SK-N-DZ (cell line): ENCODE results near the gene HLA-F.

Source experiments
- DNase-seq: peaks from one replicate; pipeline ENCODE4 v3.0.0-alpha.2; 2015; ENCODE audit warnings: low spot score

Gene HLA-F

DNA sequence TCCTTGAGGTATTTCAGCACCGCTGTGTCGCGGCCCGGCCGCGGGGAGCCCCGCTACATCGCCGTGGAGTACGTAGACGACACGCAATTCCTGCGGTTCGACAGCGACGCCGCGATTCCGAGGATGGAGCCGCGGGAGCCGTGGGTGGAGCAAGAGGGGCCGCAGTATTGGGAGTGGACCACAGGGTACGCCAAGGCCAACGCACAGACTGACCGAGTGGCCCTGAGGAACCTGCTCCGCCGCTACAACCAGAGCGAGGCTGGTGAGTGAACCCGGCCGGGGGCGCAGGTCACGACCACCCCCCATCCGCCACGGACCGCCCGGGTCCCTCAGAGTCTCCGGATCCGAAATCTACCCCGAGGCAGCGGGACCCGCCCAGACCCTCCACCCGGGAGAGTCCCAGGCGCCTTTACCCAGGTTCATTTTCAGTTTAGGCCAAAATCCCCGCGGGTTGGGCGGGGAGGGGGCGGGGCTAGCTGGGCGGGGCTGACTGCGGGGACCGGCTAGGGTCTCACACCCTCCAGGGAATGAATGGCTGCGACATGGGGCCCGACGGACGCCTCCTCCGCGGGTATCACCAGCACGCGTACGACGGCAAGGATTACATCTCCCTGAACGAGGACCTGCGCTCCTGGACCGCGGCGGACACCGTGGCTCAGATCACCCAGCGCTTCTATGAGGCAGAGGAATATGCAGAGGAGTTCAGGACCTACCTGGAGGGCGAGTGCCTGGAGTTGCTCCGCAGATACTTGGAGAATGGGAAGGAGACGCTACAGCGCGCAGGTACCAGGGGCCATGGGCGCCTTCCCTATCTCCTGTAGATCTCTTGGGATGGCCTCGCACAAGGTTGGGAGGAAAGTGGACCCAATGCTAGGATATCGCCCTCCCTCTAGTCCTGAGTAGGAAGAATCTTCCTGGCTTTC, 693 bp downstream of the HLA-F start:
- DNase-seq: no peak

DNA sequence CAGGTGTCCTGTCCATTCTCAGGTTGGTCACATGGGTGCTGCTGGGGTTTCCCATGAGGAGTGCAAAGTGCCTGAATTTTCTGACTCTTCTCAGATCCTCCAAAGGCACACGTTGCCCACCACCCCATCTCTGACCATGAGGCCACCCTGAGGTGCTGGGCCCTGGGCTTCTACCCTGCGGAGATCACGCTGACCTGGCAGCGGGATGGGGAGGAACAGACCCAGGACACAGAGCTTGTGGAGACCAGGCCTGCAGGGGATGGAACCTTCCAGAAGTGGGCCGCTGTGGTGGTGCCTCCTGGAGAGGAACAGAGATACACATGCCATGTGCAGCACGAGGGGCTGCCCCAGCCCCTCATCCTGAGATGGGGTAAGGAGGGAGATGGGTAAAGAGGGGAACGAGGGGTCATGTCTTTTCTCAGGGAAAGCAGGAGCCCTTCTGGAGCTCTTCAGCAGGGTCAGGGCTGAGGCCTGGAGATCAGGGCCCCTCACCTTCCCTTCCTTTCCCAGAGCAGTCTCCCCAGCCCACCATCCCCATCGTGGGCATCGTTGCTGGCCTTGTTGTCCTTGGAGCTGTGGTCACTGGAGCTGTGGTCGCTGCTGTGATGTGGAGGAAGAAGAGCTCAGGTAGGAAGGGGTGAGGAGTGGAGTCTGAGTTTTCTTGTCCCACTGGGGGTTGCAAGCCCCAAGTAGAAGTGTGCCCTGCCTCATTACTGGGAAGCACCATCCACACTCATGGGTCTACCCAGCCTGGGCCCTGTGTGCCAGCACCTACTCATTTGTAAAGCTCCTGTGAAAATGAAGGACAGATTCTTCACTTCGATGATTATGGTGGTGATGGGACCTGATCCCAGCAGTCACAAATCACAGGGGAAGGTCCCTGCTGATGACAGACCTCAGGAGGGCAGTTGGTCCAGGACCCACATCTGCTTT, 2.0 kb downstream of the HLA-F start:
- DNase-seq: no peak

DNA sequence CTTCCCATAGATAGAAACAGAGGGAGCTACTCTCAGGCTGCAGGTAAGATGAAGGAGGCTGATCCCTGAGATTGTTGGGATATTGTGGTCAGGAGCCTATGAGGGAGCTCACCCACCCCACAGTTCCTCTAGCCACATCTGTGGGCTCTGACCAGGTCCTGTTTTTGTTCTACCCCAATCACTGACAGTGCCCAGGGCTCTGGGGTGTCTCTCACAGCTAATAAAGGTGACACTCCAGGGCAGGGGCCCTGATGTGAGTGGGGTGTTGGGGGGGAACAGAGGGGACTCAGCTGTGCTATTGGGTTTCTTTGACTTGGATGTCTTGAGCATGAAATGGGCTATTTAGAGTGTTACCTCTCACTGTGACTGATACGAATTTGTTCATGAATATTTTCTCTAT, 2.8 kb downstream of the HLA-F start:
- DNase-seq: no peak

DNA sequence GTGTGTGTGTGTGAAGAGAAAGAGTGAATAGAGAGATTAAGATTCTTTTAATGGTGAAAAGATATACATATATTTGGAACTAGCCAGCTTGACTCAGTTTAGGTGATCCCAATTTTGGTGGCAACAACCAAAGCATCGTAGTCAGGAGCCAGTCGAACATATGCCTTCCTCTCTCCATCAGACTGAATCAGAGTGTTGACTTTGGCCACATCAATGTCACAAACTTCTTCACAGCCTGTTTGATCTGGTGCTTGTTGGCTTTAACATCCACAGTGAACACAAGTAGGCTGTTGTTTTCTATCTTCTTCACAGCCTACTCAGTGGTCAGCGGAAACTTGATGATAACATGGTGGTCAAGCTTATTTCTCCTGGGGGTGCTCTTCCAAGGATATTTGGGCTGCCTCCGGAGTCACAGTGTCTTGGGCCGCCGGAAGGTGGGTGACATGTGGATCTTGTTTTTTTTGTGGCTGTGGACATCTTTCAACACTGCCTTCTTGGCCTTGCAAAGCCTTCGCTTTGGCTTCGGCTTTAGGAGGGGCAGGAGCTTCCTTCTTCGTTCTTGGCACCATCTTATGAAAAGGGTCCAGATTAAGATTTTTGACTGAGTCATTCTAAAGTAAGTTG, 3.4 kb downstream of the HLA-F start:
- no peak for DNase-seq

DNA sequence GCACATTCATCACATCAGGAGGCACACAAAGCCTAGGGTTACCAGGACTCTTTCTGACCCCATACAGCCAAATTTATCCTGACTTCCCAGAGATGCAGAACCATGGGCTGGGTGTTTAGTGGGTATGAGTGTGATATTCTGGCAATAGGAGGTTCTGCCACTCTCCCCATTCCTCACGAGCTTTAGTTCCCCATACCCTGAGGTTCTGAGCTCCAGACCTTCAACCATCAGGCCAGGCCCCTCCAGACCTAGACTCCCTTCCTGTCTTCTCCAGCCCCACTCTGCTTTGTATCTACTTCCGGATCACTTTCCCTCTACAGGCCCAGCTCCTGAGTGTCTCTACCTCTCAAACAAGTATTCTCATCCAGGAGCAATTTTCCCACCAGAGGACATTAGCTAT, 4.4 kb downstream of the HLA-F start:
- DNase-seq: no peak

DNA sequence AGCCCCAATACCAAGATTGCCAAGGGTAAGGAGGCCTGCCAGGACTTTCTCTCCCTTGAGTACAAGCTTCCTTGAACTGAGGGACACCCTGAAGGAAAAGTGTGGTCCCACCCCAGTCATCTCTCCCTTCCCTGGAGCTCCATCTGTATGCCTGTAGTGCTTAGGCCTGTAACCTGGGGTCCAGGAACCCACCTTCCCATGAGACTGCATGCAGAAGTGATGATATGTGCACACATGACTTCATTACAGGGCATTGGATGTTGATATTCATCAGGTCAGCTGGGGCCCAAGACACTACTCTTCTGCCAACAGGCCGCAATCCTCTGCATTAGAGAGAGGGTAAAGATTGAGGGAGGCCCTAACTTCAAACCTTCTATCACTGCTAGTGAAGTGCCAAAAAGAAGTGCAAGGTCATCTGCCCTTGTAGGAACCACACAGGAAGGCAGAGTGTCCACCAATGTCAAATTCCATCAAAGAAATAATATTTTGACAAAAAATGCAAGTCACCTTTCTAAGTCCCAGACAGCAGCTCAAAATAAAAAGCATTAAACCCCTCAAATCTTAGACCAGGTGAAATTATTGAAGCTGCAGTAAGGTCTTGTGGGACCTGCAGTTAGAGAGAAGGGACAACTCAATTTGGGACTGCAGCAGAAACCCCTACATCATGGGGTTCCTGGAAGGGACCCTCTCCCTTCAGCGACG, 5.1 kb downstream of the HLA-F start:
- DNase-seq: no peak

DNA sequence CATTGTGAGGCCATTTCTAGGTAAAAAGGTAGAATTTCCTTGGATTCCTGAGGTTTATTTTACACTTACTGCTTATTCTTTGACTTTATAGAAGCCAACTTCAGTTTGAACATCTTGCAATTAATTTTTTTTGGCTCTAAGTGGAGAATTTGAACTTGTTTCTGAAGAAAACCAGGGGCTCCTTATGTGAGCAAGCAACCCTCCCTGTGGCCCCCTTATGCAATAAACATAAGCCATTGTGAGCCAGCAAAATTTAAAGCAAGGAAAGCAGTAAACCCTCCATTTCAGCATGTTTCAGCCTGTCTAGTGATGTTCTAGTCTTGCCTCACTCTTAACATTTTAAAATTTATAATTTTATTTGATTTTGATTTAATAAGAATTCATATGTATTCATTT, 5.6 kb downstream of the HLA-F start:
- no peak for DNase-seq

DNA sequence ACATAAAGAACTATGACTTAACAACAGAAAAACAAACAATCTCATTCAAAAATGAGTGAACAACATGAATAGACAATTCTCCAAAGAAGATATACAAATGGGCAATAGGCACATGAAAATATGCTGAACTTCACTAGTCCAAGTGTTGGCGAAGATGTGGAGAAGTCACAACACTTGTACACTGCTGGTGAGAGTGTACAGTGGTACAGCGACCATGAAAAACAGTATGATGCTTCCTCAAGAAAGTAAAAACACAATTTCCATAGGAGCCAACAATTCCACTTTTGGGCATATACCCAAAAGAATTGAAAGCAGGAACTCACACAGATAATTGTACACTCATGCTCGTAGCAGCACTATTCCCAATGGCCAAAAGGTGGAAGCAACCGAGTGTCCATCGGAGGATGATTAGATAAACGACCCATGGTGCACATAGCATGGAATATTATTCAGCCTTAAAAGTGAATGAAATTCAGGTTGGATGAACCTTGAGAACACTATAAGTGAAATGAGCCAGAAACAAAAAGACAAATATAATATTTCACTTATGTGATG, 6.6 kb downstream of the HLA-F start:
- no peak for DNase-seq

DNA sequence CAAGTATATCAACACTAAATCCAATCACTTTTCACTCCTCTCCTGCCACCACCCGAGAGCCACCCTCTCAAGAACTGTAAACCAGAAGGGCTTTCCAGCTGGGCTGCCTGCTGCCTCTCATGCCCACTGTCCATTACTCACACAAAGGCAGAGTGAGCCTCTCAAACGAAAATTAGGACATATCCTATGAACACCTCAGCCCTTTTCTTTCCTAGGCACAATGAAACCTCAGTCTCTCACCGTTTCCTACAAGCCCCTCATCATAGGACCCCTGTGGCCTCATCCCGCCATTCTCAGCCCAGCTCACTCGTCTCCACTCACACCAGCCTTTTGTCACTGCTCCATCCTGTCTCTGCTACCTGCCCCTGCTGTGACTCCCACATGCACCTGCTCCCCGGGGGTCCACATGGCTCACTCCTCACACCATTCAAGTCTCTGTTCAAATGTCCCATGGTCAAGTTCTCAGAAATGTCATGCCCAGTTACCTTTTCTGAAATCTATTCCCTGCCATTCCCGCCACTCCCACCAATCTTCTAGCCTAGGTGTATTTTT, 7.4 kb downstream of the HLA-F start:
- no peak for DNase-seq

DNA sequence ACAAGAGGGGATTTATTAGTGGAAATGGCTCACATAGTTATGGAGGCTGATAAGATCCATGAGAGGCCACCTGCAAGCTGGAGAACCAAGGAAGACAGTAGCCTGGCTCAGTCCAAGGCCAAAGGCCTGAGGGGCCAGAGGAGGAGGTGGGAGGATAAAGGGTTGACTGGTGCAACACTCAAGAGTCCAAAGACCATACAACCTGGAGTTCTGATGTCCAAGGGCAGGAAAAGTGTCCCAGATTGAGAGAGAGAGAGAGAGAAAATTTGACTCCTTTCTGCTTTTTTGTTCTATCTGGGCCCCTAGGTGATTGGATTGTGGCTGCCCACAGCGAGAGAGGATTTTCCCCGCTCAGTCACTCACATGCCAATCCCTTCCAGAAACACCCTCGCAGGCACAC, 8.0 kb downstream of the HLA-F start:
- DNase-seq: no peak

DNA sequence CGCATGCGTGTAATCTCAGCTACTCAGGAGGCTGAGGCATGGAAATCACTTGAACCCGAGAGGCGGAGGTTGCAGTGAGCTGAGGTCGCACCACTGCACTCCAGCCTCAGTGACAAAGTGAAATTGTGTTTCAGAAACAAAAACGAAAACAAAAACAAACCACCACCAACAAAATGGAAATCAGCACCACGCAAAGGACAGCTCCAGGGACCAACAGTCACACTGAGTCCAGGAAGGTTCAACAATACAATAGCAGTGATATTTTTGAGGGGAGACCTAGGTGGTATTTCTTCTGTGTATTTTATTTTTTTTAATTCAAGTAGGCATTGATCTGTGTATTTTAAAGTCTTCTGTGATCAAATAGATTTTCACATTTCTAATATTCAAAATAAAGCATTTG, 9.8 kb downstream of the HLA-F start:
- no peak for DNase-seq

DNA sequence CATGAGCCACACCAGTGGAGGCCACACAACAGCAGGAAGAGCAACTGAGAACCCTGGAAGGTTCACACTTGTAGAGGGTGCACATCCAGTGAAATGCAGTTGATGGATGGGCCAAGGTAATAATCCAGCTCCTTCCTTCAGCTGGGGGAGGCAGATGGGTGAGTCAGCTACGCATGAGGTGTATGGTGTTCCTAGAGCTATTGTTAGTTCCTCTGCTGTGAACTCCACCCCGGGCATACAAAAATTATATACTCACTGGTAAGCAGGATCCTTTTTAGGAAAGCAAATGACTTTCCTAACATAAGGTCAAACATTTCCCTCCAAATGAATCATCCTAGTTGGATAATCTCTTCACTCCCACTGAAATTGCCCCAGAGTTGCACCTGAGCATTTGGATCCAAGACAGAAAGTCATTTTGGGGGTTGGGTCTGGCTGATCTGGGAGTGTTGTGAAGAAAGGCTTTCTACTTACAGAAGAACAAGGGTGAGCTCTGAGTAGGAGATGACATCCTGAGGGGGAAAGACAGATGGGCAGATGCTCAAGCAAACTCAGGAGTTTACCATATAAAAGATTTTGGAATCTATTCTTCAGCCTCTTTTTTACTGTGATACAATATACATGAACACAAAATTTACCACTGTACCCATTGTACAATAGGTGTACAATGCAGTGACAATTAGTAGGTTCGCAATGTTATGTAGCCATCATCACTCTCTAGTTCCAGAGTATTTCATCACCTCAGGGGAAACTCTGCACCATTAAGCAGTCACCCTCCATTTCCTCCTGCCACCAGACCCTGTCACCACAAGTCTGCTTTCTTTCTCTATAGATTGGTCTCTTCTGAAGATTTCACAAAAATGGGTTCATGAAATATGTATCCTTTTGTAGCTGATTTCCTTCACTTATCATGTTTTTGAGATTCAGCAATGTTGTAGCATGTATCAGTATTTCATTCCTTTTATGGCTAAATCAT, 11.1 kb downstream of the HLA-F start:
- DNase-seq: no peak

DNA sequence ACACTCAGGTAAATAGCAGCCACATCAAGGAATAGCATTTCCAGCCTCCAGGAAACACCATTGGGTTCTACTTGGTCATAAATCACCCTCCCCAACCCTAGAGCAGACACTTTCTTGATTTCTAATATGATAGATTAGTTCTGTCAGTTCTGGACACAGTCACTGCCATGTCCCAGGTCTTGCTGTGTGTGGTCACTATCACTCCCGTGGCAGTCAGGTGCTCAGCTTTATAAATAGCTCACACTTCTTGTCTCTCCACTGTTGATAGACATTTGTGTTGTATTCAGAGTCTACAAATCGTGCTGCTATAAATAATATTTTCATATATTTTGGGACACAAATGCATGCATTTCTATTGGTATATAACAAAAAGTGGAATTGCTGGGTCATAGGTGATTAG, 13.3 kb downstream of the HLA-F start:
- DNase-seq: no peak

DNA sequence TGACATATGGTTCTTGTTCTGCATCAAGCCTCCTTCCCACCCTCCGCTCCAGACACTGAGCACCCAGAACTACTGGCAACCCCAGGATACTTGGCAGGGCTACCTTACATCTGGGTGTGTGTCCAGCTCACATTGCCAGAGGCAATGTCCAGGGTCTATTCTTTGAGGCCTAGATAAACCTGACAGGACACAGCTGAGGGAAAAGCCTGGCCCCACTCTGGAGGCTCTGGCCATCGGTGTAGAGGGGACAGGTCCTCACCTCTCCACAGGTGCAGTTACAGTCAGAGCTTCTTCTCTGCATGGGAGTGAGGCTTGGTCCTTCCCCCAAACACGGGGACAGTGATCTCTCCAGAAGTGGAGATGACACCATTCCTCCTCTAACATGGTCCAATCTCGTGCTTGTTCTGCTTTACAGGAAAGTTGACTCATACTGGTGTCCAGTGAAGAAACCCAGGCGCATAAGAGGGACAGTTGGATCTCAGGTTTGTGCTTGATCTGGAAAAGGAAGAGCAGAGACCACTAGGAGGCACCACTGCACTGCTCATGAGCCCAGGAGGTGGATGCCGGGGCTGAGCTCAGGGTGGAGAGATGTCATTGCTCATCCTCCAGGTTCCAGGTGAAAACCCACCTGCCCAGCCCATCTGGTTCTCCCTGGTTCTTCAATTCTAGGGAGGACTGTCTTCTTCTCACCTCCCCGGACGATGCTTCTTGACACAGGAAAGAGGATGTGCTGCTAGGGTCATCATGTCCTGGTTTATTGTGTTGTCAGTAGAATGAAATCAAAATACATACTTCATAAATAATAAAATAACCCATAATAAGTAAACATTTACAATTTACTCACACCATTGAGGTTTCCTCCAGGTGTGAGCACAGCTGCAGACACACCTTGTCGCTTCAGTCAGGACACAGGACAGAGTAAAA, 14.7 kb downstream of the HLA-F start:
- DNase-seq: peak; percentile 26

DNA sequence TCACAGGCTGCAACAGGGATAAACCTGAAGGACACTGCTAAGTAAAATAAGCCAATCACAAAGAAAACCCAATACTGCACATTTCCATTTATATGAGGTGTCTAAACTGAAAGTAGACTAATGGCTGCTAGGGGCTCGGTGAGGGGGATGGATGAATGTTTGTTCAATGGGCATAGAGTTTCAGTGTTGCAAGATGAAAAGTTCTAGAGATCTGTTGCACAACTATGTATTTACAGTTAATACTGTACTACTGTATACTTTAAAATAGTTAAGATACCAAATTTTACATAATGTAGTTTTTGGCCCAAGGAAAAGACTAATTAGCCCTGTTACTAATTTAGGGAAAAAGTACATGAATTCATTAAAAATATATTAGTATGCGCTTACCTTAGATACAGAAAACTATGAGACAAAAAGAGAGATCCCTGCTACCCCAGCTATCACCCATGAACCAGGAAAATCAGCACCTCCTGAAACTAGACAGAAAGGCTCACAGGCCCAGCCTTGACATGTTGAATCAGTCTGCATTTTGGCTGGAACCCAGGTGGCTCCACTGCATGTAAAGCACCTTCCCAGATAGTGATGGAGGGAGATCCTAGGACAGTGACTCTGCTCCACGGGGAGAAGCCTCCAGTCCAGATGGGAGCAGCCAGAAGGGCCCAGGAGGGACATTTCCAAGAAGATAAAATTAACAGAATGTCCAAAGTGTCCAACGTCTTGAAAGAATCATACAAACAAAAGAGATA, 16.1 kb downstream of the HLA-F start:
- no peak for DNase-seq

DNA sequence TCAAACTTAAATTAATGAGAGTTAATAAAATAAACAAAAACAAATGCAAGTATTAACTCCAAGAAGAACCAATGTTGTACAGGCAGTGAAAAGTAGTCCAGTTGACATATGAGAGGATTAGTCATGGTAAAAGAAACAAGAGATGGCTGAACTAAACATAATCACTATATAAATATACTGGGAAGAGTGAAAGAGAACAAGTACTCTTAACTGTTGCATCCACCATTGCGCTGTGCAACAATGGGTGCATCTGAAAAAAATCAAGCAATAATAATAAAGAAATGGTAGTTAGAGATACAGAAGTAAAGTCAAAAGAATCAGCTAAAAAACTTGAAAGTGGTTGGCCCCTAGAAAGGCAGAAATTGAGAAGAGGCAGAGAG, 16.6 kb downstream of the HLA-F start:
- no peak for DNase-seq

DNA sequence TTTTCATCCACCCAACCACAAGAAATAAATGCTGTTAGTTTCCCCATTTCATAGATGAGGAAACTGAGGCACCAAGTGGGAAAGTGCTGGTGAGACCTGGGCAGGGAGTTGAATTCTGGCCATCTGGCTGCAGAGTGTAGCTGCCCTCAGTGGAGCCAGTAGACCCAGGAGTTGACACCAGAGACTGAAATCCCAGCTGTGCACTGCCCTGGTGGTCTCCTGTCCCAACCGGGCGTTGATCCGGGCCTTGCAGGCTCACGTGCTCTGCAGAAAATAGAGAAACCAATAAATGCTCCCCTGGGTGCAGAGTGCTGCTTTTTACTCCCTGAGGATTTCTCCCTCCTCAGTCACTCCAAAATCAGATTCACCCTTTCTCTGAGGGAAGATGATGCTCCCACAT, 18.4 kb downstream of the HLA-F start:
- no peak for DNase-seq

DNA sequence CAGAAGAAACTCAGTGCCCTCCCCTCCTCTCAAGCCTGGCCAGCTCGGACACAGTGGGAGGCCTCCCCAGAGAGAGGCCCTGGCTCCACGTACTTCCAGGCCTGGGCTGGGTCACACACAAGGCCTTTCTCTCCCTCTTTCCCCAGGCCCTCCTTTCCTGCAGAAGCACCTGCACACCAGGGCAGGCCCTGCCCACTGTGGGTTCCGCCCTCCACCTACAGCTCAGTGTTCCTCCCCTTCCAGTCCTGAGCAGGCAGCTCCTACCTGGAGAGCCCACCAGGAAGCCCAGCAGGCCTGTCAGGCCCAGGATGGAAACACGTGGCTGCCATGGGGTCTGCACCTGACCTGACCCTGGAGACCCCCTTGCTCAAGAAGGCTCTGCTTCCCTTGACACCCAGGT, 18.9 kb downstream of the HLA-F start:
- no peak for DNase-seq
